Ectodermal cell (in vitro differentiated cells): Measurements from ENCODE around the gene MSGN1. TPM values are rescaled to one million over a fixed set of nuclear protein-coding genes. Genes with fewer than 3 reads are reported as not detected.

ENCODE experiments used
- H3K27ac ChIP-seq: 2 replicates; pipeline ENCODE4 v1.7.0; 2013; ENCODE audit warnings: mild to moderate bottlenecking, low read depth, low read length; ENCODE audit not compliant: insufficient read depth, poor library complexity, severe bottlenecking
- H3K27me3 ChIP-seq: 2 replicates; pipeline ENCODE4 v1.7.0; 2013; ENCODE audit warnings: mild to moderate bottlenecking, low read length; ENCODE audit not compliant: insufficient read depth, control insufficient read depth, poor library complexity, severe bottlenecking
- H3K36me3 ChIP-seq: one replicate; pipeline ENCODE4 v1.7.0; 2013; ENCODE audit warnings: low read length; ENCODE audit not compliant: control insufficient read depth, insufficient read depth
- H3K4me1 ChIP-seq: one replicate; pipeline ENCODE4 v1.7.0; 2013; ENCODE audit warnings: low read length; ENCODE audit not compliant: control insufficient read depth, insufficient read depth
- H3K4me3 ChIP-seq: 2 replicates; pipeline ENCODE4 v1.7.0; 2013; ENCODE audit warnings: low read depth, low read length, control low read depth; ENCODE audit not compliant: insufficient read depth
- H3K9me3 ChIP-seq: 2 replicates; pipeline ENCODE4 v1.7.0; 2013; ENCODE audit warnings: mild to moderate bottlenecking, low read length, moderate library complexity; ENCODE audit not compliant: control insufficient read depth
- WGBS, 2 experiments: methylation state at CpG; one replicate each; pipeline ENCODE4 v1.1.7; 2013; ENCODE audit warnings: missing lambda C conversion rate in 2 of 2; 5-methylcytosine and 5-hydroxymethylcytosine counted together
- polyA plus RNA-seq, 4 experiments: library from polyadenylated mRNA; stranded (reverse); fragments of 50-300 nt; gene quantifications; one replicate each; pipeline ENCODE4 v1.2.3, GENCODE V29; 2013

Gene MSGN1, protein sequence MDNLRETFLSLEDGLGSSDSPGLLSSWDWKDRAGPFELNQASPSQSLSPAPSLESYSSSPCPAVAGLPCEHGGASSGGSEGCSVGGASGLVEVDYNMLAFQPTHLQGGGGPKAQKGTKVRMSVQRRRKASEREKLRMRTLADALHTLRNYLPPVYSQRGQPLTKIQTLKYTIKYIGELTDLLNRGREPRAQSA
- not detected for polyA plus RNA-seq (2013, experiment 1 of 4)
- polyA plus RNA-seq (2013, experiment 2 of 4) = not detected
- polyA plus RNA-seq (2013, experiment 3 of 4) = not detected
- not detected for polyA plus RNA-seq (2013, experiment 4 of 4)

DNA sequence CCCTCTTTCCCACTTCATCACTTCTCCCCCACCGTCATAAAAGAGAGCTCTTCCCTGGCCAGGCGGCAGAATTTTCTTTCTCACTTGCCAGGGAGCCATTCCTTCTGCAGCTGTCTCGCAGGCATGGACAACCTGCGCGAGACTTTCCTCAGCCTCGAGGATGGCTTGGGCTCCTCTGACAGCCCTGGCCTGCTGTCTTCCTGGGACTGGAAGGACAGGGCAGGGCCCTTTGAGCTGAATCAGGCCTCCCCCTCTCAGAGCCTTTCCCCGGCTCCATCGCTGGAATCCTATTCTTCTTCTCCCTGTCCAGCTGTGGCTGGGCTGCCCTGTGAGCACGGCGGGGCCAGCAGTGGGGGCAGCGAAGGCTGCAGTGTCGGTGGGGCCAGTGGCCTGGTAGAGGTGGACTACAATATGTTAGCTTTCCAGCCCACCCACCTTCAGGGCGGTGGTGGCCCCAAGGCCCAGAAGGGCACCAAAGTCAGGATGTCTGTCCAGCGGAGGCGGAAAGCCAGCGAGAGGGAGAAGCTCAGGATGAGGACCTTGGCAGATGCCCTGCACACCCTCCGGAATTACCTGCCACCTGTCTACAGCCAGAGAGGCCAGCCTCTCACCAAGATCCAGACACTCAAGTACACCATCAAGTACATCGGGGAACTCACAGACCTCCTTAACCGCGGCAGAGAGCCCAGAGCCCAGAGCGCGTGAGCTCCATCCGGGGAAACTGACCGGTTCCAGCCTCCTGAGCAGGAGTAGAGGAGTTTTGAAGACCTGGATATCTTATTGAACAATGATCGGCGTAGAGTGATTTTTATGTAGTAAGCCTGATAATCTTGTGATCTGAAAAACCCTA is at the start of gene MSGN1:
Gene MSGN1, plus strand, starts transcription at position 65 of the 850 bp plus-strand sequence. Its CDS starts 59 bp downstream, at position 124.
- Histone ChIP-seq H3K27me3 (no peaks in the 10 kb centered on the region), H3K4me1 (peaks cover 8% of the 10 kb centered on the region), H3K9me3 (no peaks in the 10 kb centered on the region), H3K36me3 (no peaks in the 10 kb centered on the region), H3K27ac (no peak within 1 kb of the TSS), H3K4me3 (no peak within 1 kb of the TSS)
- 92 to 93% methylated on average over 26 of the region's 26 CpGs for WGBS, 2 experiments

DNA sequence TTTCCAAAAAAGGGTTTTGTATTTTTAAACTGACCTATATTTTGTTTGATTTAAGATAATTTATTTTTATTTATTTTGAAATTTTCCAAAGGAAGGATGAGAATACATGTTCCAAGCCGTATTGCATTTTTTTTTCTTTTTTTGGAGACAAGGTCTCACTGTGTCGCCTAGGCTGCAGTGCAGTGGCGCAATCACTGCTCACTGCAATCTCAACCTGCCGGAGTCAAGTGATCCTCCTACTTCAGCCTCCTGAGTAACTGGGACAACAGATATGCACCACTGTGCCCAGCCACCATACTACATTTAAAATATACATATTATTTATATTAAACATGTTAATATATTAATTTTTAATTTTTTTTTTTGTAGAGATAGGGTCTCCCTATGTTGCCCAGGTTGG is 47.4 kb upstream of the MSGN1 start:
- Histone ChIP-seq H3K27ac (no peak overlapping the region), H3K27me3 (no peaks in the 10 kb centered on the region), H3K4me1 (no peaks in the 10 kb centered on the region), H3K9me3 (no peaks in the 10 kb centered on the region), H3K4me3 (no peak overlapping the region), H3K36me3 (peaks cover 16% of the 10 kb centered on the region)
- WGBS, 2 experiments = 97% methylated on average over 4 of the region's 4 CpGs

DNA sequence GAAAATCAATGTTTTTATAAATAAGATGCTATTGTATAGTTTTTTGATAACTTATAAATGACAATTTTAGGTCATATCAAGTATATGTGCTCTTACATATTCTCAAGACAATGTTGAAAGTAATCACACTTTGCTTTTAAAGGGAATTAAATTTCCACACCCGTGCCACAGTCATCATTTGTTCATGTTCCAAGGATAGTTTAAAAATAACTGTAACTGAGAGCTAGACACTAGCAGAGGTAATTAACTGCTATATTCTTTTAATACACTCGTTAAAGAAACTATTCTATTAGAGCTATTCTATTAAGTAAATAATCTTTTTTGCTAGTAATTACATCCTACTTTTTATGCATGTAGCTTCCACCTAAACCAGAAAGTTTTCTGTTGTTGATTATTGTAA is 44.3 kb upstream of the MSGN1 start:
- no peaks in the 10 kb centered on the region for H3K27me3 ChIP-seq
- no peaks in the 10 kb centered on the region for H3K9me3 ChIP-seq
- H3K4me1 ChIP-seq = no peaks in the 10 kb centered on the region
- H3K4me3 ChIP-seq = no peak overlapping the region
- WGBS, 2 experiments = 92% methylated on average over 1 of the region's 2 CpGs; no CpG with 5 or more reads in 1 of the 2 experiments
- H3K27ac ChIP-seq = no peak overlapping the region
- peaks cover 12% of the 10 kb centered on the region for H3K36me3 ChIP-seq

GRCh38 chr2:17772532-17772931 is 43.7 kb upstream of the MSGN1 start:
- peaks cover 11% of the 10 kb centered on the region for H3K36me3 ChIP-seq
- no peak overlapping the region for H3K27ac ChIP-seq
- no peaks in the 10 kb centered on the region for H3K27me3 ChIP-seq
- no peaks in the 10 kb centered on the region for H3K4me1 ChIP-seq
- no peak overlapping the region for H3K4me3 ChIP-seq
- 85 to 100% methylated on average over 2 of the region's 2 CpGs for WGBS, 2 experiments
- no peaks in the 10 kb centered on the region for H3K9me3 ChIP-seq

- Histone ChIP-seq H3K36me3 (peaks cover 20% of the 10 kb centered on the region), H3K27ac (no peak overlapping the region), H3K27me3 (no peaks in the 10 kb centered on the region), H3K4me3 (no peak overlapping the region), H3K4me1 (no peaks in the 10 kb centered on the region), H3K9me3 (no peaks in the 10 kb centered on the region)
- WGBS, 2 experiments = 89 to 98% methylated on average over 1 of the region's 1 CpG
Measured at GRCh38 chr2:17780546-17780945, 35.7 kb upstream of the MSGN1 start.

- H3K9me3 ChIP-seq = no peaks in the 10 kb centered on the region
- H3K36me3 ChIP-seq = peaks cover 17% of the 10 kb centered on the region
- 83 to 100% methylated on average over 1 of the region's 1 CpG for WGBS, 2 experiments
- H3K27me3 ChIP-seq = no peaks in the 10 kb centered on the region
- no peaks in the 10 kb centered on the region for H3K4me1 ChIP-seq
- H3K4me3 ChIP-seq = no peak overlapping the region
- no peak overlapping the region for H3K27ac ChIP-seq
Measured at GRCh38 chr2:17781482-17781881, 34.8 kb upstream of the MSGN1 start.

GRCh38 chr2:17786727-17787126 is 29.5 kb upstream of the MSGN1 start:
- no peaks in the 10 kb centered on the region for H3K4me1 ChIP-seq
- H3K9me3 ChIP-seq = no peaks in the 10 kb centered on the region
- H3K27ac ChIP-seq = no peak overlapping the region
- 90 to 91% methylated on average over 3 of the region's 3 CpGs for WGBS, 2 experiments
- H3K36me3 ChIP-seq = peaks cover under 1% of the 10 kb centered on the region
- H3K4me3 ChIP-seq = no peak overlapping the region
- H3K27me3 ChIP-seq = no peaks in the 10 kb centered on the region

GRCh38 chr2:17788773-17789172 is 27.5 kb upstream of the MSGN1 start:
- H3K27ac ChIP-seq = no peak overlapping the region
- 87 to 89% methylated on average over 4 of the region's 4 CpGs for WGBS, 2 experiments
- no peaks in the 10 kb centered on the region for H3K9me3 ChIP-seq
- no peaks in the 10 kb centered on the region for H3K36me3 ChIP-seq
- no peaks in the 10 kb centered on the region for H3K4me1 ChIP-seq
- H3K4me3 ChIP-seq = no peak overlapping the region
- no peaks in the 10 kb centered on the region for H3K27me3 ChIP-seq

GRCh38 chr2:17790536-17790935 is 25.7 kb upstream of the MSGN1 start:
- WGBS, 2 experiments = 88 to 91% methylated on average over 1 of the region's 1 CpG
- Histone ChIP-seq H3K36me3 (no peaks in the 10 kb centered on the region), H3K27ac (no peak overlapping the region)

GRCh38 chr2:17791121-17791816 is 25.0 kb upstream of the MSGN1 start:
- Histone ChIP-seq H3K9me3 (no peaks in the 10 kb centered on the region), H3K27me3 (no peaks in the 10 kb centered on the region), H3K4me3 (no peak overlapping the region), H3K36me3 (no peaks in the 10 kb centered on the region), H3K27ac (no peak overlapping the region), H3K4me1 (no peaks in the 10 kb centered on the region)
- 89 to 91% methylated on average over 5 of the region's 5 CpGs for WGBS, 2 experiments

More at GRCh38 chr2:17790536-17790935, 25.7 kb upstream of the MSGN1 start:
- Histone ChIP-seq H3K4me3 (no peak overlapping the region), H3K27me3 (no peaks in the 10 kb centered on the region), H3K4me1 (no peaks in the 10 kb centered on the region), H3K9me3 (no peaks in the 10 kb centered on the region)
